Stimulated activated CD8-positive, alpha-beta memory T cell treated with anti-CD3 and anti-CD28 coated beads, Interleukin-7, amount 100 ng/mL, for 24 hours (primary cell): ENCODE measurements around the gene RIBC2.
"Not testable (repeated sequence)": the region's sequence is repeated elsewhere in the genome, so short reads cannot be mapped to it uniquely, and the experiment has no call there.

Experiments
- DNase-seq: peaks from one replicate; pipeline ENCODE4 v3.0.0-alpha.2; 2020; ENCODE audit warnings: low read depth

The RIBC2 gene, protein sequence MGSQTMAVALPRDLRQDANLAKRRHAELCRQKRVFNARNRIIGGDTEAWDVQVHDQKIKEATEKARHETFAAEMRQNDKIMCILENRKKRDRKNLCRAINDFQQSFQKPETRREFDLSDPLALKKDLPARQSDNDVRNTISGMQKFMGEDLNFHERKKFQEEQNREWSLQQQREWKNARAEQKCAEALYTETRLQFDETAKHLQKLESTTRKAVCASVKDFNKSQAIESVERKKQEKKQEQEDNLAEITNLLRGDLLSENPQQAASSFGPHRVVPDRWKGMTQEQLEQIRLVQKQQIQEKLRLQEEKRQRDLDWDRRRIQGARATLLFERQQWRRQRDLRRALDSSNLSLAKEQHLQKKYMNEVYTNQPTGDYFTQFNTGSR

DNA sequence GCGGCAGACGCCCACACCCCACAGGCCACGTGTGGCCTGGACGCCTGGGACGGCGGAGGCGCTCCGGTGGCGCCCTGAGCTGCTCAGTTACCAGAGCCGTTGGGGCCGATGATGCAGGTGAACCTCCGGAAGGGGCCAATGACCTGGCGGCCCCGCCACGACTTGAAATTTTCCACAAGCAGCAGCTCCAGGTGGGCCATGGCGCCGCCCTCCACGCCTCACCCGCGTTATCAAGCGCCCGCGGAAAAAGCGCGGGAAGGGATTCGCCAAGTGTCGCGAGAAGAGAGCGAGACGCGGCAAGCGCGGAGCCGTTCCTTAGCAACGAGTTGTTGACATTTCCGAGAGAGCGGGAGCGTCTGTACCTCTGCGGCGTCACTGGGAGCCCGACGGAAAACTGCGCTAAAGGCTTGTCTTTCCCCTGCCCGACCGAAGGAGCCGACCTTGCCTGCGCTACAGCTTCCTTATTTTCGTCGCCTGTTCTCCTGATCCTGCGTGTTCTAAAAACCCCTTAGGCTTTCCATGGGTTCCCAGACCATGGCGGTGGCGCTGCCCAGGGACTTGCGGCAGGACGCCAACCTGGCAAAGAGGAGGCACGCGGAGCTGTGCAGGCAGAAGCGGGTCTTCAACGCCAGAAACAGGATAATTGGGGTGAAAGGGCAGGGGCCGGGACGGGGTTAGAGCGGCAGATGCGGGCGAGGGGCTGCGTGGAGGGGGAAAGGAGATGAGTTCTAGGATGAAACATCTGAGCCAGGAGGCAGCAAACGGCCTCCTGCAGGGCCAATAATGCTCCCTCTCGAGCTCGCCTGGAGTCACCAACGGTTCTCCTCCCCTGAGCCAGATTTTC, at the start of gene RIBC2, which contains the start of gene SMC1B:
Gene RIBC2 (plus strand): TSS at position 326 of the 844 bp plus-strand sequence. CDS start 194 bp downstream, at position 520.
Gene SMC1B (minus strand): TSS at position 232 of the 844 bp plus-strand sequence. CDS start 32 bp downstream, at position 200.
- peak; percentile 71 for DNase-seq

DNA sequence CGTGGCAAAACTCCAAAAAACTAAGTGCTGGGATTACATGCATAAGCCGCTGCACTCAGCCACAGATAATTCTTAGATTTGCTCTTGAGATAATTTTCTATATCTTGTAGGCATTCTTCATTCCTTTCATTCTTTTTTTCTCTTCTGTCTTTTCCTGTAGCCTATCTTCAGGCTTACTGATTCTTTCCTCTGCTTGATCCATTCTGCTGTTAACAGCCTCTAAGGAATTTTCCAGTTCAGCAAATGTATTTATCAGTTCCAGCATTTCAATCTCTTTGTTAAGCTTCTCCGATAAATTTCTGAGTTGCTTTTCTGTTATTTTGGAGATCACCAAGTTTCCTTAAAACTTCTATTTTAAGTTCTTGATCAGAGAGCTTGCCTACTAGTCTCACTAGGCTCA, 46.8 kb upstream of the RIBC2 start:
- no peak for DNase-seq

DNA sequence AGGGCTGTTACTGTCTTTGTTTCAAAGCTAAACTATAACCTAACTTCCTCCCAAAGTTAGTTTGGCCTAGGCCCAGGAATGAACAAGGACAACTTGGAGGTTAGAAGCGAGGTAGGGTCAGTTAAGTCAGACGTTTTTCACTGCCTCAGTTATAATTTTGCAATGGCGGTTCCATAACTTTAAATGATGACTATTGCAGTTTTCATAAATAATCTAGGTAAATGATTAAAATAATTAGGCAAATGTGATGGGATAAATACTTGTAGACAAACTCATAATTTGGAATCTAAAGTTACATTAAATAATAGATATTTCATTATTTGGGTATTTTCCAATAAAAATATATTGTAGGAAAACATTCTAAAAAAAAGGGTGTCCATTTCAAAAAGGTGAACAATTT, 39.9 kb upstream of the RIBC2 start:
- not testable (repeated sequence) for DNase-seq

DNA sequence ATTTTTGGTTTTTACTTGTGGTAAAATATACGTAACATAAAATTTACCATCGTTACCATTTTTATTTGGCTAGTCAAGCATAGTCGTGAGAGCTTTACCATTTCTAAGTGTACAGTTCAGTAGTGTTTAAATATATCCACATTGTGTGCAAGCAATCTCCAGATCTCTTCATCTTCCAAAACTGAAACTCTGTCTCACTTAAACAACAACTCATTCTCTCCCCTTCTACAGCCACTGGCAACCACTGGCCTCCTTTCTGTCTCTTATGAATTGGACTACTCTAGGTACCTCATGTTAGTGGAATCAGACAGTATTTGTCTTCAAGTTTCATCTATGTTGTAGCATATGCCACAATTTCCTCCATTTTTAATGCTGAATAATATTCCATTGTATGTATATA, 37.5 kb upstream of the RIBC2 start:
- DNase-seq: no peak

DNA sequence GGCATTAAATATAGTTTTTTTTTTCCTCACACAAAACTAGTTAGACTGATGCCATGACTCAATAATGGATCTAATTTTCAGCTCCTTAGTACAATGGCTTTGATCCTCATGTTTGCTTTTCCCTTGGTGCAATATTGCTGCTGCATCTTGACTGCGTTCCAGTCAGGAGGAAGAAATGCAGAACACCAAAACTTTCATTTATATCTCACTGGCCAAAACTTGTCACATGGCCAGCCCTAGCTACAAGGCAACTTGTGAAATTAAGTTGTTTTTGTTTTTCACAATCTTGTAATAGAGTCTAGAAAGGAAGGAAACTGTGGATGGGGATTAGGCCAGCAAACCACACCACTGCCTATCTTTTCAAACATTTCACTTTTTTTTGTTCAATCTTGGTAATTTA, 36.8 kb upstream of the RIBC2 start:
- DNase-seq: no peak

DNA sequence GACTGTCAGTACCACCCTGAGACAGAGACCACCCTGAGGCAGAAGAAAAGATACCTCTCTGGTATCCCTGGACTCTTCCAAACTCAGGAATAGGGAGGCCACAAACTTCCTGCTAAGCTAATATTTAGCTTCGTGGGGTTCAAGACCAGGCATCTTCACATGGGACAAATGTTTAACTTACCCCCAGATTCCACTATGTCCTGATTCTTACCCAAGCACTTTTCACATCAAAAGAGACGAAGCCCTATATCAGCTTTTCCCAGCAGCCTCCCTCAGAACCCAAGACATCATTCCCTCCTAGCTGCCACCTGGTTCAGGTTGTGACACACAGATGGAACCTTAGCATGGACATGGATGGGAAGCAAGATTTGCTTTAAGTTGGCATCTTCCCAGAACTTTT, 32.1 kb upstream of the RIBC2 start:
- DNase-seq: no peak

DNA sequence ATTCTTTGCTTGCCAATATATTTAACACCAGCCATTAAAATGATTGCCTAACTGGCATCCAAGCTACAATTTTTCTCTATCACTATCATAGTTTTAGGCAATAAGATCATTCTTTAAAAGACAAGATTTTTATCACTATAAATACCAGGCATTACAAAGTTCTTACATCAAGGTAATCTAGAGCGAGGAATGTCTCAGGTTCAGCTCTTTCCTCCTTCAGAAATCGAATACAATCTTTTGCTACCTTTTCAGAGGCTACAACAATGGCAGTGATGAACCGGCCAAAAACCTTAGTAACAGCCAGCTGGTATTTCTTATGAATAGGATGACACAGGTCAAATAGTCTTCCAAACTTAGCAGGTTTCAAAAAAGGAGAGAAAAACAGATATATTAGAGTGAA, 23.9 kb upstream of the RIBC2 start:
- no peak for DNase-seq

DNA sequence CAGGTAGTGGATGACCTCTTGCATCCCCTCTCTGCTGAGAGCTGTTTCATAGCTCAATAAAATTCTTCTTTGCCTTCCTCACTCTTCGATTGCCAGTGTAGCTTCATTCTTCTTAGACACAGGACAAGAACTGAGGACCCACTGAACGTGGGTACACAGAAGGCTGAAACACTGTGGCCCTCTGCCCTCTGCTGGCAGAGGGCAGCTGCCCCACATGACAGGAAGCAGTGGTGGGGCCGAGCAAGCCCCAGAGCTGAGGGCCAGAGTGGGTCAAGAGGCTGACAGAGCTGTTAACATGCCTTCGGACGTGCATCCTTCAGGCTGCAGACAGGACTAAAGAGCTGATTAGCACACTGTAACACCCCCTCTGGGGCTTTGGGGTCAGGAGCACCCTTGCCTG, 15.7 kb upstream of the RIBC2 start:
- DNase-seq: no peak

DNA sequence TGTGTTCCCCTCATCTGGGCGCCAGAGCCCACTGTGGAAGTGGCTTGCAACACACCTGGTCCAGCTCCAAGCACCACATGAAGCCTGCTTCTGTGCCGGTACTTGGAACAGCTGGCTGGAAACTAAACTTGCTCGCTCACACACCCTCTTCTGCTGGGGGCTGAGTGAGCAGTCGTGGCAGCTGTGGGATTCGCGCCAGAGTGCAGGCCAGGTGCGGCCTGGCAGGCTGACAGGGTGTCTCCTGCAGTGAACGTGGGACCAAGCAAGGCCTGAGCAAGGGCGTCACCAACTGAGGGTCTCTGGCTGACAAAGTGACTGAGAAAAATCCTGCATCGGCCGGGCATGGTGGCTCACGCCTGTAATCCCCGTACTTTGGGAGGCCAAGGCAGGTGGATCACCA, 15.3 kb upstream of the RIBC2 start:
- DNase-seq: no peak

DNA sequence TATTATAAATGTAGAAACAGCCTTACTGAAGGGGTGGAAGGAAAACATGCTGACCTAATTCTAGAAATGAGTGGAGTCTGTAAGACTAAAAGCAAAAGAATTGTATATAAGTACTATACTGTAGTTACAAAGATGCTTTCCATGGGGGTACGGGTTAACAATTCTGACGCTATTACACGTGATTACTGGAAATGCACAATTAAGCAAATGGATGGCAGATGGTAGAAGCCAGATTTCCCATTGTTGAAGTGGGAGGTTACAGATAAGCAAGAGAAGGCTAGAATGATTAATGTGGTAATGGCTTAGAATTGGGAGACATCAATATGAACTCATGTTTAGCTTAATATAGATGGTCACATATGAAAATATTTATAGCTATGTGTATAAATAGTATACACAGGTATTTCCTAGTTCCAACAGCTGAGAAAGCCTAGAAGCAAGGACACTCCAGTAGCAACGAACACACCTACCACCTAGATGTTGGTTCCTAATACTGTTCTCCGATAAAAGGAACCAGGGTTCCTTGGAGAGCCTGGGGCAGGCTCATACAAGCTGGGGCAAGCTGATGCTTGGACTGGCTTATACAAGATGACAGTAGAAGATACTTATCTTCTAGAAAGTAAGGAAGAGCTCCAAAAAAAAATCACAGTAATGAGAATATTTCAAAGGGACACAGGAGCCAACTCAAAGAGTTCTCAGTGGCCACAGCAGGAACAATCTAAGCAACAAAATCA, 13.6 kb upstream of the RIBC2 start:
- no peak for DNase-seq

DNA sequence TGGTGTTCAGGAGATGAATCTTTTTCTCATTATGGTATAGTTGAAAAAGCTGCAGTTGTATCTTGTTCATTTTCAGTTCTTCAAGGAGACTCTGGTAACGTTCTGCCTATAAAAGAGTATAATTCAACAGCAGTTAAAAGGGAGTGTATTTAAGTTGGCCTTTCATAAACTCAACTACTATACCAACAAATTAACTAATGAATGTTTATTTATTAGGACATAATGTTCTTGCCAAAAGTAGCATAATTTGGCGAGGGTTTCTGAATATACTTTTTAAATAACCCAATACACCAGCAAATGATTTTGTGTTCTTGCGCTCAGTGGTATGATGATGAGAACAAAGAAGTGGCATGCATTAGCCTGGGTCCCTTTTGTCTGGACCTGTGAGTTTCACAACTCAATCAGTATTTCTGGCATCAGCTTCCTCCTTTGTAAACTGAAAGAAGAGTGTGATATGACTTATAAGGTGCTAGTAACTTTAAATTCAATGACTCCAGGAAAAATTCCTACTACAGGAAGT, 11.0 kb upstream of the RIBC2 start:
- no peak for DNase-seq

DNA sequence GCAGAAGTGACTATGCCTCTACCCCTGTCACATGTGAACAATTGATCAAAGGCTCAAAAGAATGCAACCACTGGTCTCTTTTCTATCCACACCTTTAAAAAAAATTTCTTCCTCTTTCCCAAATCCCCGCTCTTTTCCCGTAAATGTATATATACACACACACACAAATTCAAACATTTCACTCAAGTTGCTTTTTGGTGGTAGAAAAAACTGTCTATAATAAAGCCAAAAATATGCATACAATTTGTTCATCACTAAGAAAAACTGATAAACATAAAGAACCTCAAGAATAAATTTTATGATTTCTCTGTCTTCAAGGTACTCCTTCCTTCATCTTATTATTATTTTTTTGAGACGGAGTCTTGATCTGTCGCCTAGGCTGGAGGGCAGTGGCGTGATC, 5.7 kb upstream of the RIBC2 start:
- no peak for DNase-seq

DNA sequence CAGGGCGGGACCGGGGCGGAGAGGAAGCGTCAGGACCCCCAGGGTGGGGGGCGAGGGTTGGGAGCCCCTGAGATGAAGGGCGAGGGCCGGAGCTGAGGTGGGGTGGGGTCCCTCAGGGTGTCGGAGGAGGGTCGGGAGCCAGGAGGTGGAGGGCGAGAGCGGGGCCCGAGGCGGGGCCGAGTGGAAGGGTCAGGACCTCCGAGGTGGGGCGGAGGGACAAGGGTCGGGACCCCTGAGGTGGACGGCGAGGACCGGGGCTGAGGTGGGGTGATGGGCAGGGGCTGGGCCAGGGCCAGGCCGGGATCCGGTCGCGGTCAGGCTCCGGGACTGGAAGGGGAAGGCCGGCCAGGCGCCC, 503 bp upstream of the RIBC2 start:
- no peak for DNase-seq

DNA sequence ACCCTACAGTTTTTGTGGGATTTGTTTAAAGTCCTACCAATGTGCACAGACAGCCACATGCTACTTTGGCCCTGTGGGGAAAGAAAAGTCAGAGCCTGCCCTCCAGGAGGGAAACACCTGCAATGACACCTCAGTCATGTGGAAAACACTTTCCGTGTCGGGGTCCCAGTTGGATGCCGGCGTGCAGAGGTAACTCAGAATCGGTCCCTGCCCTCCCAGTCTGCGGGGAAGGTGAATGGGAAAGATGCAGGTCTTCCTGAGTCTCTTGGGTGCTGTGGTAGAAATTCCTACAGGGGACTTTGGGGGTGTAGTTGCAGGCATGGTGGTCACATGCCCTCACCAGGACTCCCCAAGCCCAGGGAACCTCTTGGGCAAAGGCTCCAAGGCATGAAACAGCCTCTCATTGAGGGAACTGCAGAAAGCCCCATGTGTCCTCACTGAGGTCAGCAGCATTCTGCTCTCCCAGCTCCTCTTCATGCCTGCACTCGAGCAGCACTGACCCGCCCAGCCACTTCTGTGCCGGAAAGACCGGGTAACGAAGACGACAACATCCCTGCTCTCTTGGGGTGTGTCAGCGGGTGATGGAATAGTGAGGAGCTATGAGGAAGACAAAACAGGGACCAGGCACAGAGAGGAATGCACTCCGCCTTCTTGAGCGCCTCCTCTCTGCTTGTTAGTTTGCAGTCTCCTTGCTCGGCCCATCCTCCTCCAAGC, 4.7 kb downstream of the RIBC2 start:
- DNase-seq: no peak

DNA sequence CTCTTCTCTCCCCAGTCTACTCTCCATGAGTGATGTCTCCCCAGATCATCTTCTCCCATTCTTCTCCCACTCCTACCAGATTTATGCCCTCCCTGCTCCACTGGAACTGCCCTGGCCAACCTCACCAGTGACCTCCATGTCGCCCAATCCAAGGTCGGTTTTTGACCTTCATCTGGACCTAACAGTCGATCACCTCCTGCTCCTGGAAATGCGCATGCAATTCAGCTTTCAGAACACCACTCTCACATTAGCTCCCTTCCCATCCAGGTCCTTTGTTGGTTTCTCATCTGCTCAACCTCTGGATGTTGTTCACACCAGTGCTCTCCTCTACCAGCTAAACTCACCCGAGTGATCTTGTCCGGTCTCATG, 5.3 kb downstream of the RIBC2 start:
- no peak for DNase-seq

DNA sequence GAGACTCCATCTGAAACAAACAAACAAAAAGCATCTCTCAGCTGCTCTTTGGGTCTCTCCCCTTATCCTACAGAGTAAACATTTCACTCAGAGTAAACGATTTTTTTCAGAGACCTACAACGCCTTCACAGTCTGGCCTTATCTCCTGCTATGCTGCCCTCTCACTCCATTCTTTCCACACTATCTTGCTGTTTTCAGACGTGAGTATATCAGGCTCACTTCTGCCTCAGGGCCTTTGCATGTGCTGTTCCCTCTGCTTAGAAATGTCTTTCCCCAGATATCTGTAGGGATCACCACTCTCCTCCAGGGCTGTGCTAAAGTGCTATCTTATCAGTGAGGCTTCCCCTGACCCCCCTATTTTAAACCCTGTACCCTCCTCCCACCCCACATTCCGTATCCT, 6.5 kb downstream of the RIBC2 start:
- DNase-seq: no peak

DNA sequence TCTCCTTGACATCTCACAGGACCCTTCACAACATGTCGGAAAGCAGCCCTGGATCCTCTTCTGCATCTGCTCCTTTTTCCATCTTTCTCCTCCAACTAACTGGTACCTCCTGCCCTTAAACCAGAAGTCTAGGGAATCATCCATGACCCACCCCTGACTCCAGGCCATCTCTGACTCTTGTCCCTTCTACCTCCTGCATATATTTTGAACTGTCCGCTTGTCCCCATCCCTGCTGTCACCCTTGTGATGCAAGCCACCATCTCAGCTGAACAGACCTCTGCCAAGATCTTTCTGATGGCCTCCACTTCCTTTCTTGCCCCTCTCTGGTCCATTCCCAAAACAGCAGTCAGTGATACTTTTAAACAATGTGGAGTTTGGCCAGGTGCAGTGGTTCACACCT, 7.0 kb downstream of the RIBC2 start:
- no peak for DNase-seq

DNA sequence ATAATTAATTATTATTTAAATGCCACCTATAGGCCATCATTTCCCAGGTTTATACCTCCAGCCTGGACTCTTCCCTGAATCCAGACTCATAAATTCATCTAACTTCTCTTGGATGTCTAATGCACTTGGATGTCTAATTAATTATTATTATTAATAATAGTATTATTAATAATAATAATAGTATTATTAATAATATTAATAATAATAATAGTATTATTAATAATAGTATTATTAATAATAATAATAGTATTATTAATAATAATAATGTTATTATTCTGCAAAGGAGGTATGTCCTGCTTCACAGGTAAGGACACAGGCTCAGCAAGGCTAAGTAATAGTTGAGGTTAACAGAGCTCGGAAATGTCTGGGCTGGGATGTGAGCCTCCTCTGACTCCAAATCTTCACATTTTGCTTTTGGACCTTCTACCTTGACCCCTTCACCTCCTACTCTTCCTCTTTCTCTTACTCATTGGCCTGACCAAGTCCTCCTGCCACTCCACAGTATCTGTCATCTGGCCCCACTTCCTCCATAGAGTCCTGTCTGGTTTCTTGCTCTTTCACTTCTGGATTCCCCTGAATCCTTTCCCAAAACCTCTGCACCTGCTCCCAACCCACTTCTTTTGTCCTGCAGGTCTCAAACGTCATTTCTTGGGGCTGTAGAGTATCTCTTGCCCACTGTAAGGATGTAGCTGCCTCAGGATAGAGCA, 8.0 kb downstream of the RIBC2 start:
- no peak for DNase-seq

DNA sequence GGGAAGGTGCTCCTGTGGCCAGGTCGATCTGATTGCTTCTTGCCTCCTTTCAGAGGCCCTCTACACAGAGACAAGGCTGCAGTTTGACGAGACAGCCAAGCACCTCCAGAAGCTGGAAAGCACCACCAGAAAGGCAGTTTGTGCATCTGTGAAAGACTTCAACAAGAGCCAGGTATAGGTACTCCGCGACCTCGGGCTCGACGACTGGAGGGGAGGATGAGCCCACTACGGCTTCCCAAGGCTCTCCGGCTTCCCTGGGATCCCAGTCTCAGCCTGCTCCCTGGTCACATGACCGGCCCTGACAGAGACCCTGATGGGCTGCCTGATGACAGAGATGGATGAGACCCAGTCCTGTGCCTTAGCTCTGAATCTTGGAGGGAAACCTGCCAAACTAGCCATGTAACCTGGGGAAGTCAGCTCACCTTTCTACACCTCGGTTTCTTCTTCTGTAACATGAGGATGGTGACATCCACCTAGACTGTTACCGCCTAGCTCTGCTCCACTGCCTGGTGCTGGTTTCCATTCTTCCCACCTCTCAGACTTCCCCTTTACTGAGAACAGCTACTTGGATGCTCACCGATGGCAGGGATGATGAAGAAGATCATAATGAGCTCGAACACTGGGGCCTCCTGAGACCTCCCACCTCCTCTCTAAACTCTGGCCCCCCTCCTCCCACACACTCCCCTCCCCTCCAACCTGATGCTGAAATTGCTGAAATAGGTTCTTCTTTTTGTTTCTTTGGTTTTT, 8.9 kb downstream of the RIBC2 start:
- no peak for DNase-seq

DNA sequence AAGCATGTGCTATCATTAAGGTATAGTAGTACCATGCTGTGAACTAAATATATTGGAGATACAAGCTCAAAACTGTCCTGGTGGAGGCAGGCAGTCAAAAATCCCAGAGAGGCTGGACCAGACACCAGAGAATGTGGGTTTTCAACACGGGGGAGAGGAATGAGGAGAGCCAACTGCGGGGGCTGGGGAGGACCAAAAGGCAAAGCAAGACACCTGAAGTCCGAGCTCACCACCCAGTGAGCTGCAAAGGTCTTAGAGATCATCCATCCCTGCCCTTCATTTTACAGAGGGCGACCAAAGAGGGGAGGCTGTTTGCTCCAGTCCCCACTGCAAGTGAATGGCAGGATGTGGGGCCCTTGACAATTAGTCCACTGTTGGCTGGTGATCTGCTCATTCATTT, 10.0 kb downstream of the RIBC2 start:
- DNase-seq: no peak
